GM11168 (cell line): ENCODE measurements around the gene IGSF3.
"Not testable (repeated sequence)": the region's sequence is repeated elsewhere in the genome, so short reads cannot be mapped to it uniquely, and the experiment has no call there.

Experiments used
- in situ Hi-C: fragments of 300-500 bp; cut with MboI; formaldehyde crosslinking; loops from one replicate; pipeline ENCODE4 v1.12.0; 2022; ENCODE audit warnings: low sequenced_read_pairs; ENCODE audit not compliant: unreplicated experiment

Gene IGSF3

GRCh38 chr1:116664366-116664977 is 3.1 kb downstream of the IGSF3 start:
- in situ Hi-C loops, result no loop called here

DNA sequence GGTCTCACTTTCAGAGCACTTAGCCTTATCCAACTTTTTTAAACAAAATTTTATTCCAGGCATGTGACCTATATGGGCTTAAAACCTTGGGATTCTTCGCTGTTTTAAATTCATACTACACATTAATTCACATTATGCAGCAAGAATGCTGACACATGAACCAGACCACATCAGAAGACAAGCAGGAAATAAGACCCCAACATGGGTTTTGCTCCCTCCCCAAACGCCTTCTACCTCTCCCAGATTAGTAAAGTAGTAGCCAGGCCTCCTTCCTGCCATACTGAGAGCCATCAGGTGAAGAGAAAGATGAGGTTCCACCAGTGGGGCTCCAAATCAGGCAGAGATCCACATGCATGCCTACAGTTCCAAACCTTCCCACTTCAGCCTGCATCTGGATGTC is 3.7 kb downstream of the IGSF3 start:
- in situ Hi-C loops, result no loop called here

- in situ Hi-C loops, result no loop called here
Observed at GRCh38 chr1:116661633-116662032, 5.9 kb downstream of the IGSF3 start.

DNA sequence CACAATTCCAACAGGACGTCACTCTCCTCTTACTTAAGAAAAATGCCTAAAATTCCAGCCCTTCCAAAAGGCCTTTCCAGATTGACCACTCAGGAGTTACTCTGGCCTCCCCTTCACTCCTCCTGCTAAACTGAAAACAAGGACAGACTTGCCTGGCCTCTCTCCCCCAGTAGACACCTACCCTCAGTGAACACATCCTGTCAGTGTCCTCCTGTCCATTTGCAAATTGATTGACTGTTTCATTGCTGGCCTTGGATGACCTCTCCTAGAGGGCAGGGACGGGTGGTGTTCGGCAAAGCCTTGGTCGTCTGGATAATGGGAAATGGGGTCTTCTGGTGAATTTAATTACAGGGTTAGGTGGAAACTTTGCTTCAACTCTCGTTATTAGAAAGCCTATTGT is 8.9 kb downstream of the IGSF3 start:
- in situ Hi-C loops, result not testable (repeated sequence)

DNA sequence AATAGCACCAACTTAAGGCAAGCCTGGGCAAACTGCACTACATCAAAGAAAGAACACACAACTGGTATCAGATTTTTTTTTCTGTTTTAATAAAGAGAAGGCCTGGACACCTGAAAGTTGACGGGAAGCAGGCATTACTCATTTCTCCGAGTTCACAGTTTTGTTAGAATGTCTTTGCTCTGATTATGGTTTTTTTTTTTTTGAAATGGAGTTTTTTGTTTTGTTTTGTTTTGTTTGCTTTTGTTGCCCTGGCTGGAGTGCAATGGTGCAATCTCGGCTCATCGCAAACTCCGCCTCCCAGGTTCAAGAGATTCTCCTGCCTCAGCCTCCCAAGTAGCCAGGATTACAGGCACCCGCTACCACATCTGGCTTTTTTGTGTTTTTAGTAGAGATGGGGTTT is 9.7 kb downstream of the IGSF3 start:
- in situ Hi-C loops, result not testable (repeated sequence)

DNA sequence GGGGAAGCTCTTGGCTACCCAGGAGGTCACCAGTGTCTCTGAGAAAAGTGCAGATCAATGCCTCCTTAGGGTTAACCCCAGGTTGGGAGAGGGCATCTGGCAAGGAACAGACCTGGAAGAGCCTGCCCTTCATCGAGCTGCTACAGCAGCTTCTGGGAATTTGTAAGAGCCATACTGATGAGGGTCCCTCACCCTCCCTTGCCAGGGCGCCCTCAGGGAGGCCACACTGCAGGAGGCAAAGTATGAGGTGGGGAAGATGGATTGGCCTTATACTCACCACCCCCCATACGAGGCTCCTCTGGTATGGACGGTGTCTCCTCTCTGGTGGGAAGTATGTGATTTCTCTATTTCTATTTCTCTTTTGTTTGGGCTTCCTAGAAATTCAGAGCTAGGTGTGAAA is 13.2 kb downstream of the IGSF3 start:
- in situ Hi-C loops, result no loop called here

DNA sequence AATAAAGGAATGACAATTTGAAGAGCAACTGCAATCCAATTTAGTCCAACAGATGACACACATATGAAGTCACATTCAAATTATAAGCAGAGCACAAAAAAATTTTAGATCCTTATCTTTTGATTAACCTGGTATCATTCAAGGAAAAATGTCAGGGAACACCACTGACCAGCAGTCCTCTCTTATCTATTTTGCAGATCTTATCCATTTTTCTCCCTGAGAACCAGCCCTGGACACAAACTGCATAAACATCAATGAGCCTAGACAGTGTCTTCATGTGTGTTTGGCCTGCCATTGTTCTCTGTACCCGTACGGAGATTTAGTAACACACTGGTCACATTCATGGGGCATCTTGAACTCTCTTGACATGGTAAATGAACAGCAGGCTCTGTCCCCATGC is 14.9 kb downstream of the IGSF3 start:
- in situ Hi-C loops, result not testable (repeated sequence)

DNA sequence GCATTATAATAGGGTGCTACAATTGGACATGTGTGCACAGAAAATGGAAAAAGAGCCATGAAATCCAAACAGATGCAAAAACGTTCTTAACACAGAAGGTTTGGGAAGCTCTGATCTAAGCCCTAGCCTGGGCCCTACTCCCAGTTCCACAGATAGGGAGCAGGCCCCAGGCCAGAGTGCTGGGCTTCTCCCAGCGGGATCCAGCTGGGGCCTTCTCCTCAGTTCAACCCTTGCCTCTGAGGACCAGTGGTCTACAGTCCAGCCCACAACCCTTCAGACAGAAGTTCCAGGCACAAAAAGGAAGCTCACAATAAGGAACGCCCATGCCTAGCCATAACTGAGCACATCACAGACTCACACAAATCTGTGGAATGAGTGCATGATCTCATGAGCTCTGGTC is 16.8 kb downstream of the IGSF3 start:
- in situ Hi-C loops, result not testable (repeated sequence)

GRCh38 chr1:116649041-116649440 is 18.5 kb downstream of the IGSF3 start:
- in situ Hi-C loops, result not testable (repeated sequence)

DNA sequence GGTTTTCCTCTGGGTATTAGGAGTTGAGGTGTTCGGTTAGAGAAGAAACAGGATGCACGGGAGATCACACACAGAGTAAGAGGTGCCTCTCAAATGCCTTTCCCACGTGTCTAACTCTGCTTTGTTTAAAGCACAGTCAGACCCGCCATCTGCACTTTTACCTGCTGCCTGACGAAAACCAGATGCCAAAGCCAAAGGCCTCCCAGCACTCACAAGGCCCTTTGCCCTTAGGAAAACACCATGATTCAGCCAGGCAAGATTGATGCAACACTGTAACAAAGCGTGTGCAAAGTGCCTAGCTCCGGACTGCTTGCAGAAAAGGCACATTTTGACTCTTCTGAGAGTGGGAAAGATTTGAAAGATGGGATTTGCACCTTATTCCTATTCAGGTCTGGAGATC is 19.2 kb downstream of the IGSF3 start:
- in situ Hi-C loops, result not testable (repeated sequence)

DNA sequence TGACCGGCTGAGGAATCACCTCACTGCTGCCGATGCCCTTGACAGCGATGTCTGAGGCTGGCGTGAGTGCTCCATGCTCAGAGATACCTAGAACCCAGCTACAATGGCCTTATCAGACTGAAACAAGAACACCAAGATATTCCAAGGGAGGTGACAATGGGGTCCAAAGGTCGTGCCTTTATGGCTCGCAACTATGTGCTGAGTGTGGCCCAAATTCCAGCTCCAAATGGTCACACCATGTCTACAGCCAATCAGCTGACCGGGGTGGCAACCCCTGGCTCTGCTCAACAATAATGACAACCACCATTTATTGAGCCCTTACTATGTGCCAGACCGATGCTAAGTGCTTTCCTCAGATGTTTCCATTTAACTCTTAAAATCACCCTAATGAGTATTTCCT is 20.3 kb downstream of the IGSF3 start:
- in situ Hi-C loops, result not testable (repeated sequence)

DNA sequence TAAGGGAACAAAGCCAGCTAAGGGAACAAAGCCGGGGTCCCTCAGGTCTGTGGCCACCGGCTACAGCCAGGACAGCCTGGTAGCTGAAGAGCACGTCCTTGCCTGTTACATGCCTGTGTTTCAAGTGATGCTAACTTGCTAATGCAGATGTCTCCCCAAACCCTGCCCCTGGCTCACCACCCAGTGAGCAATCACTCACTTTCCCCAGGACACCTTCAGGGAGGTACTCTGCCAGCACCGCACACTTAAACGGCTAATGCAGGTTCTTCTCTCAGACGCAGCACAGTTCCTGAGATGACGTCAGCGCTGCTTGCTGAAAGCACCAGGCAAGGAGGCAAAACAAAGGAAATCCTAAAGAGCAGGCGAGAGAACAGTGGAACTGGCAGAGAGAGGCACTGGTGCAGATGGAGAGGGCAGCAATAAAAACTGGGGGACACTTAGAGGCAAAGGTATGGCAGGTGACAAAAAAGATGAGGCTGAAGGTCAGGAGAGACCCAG is 20.8 kb downstream of the IGSF3 start:
- in situ Hi-C loops, result not testable (repeated sequence)

- in situ Hi-C loops, result not testable (repeated sequence)
Observed at GRCh38 chr1:116645802-116646672, 21.5 kb downstream of the IGSF3 start.

DNA sequence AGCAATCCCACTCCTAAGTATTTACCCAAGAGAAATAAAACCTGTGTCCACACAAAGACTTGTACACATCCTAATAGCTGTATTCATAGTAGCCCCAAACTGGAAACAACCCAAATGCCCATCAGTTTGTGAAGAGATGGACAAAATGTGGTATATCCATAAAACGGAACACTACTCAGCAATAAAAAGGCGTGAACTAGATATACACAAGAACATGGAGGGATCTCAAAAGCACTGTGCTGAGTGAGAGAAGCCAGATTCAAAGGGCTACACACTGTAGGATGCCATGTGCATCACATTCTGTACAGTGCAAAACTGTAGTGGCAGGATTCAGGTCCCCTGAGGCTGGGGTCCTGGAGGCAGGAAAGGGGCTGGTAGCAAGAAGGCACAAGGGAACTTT is 22.5 kb downstream of the IGSF3 start:
- in situ Hi-C loops, result not testable (repeated sequence)

GRCh38 chr1:116644096-116644495 is 23.4 kb downstream of the IGSF3 start:
- in situ Hi-C loops, result not testable (repeated sequence)

DNA sequence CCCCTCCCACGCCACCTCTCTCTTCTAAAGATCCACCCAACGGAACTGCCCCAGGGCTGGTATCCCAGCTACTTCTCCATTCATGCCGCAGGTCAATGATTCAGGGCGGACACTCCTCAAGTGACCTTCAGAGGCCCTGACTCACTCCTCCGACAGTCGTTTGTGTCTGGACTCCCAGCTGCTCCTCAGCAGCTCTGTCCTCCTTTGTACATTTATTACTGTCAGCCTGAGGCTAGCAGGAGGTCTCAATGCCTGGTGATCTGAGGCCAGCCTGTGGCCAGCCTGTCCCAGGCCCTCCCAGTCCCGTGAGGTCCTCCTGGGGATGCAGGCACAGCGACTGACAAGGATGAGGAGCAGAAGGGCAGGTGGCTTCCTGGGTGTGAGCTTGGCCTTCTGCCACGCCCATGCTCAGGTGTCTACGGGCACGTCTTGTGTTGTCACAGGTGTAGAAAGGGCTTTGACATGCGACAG is 24.2 kb downstream of the IGSF3 start:
- in situ Hi-C loops, result not testable (repeated sequence)

- in situ Hi-C loops, result not testable (repeated sequence)
Observed at GRCh38 chr1:116642311-116643280, 24.9 kb downstream of the IGSF3 start.

DNA sequence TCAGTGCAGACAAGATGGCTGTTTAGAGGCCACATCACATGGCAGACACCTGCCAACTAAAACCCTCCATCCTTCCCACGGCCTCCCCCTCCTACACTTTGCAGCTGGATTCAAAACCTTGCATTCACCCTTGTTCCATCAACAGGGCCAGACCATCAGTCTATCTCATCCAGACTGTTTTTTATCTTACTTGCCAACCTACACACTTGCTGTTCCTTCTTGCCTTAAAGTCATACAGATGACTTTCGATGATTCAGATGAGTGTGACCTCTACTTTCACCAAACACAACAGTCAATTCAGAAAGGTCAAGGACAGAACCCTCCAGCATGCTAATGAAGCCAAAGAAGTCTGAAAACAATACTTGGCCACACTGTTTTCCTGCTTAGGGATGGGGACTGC is 29.9 kb downstream of the IGSF3 start:
- in situ Hi-C loops, result not testable (repeated sequence)

- in situ Hi-C loops, result not testable (repeated sequence)
Observed at GRCh38 chr1:116636584-116636983, 30.9 kb downstream of the IGSF3 start.

GRCh38 chr1:116634386-116634785 is 33.1 kb downstream of the IGSF3 start:
- in situ Hi-C loops, result not testable (repeated sequence)
